ENCODE measurements around the gene IGFBP3. TPM values are rescaled to one million over a fixed set of nuclear protein-coding genes. Genes with fewer than 3 reads are reported as not detected.

IGFBP3 gene
- total and polyA plus RNA-seq, 2 of the 13 experiments (the other 11 are each of a cell fraction or from before 2014, with no cell fraction given), result 57.5 TPM; not detected in 1

DNA sequence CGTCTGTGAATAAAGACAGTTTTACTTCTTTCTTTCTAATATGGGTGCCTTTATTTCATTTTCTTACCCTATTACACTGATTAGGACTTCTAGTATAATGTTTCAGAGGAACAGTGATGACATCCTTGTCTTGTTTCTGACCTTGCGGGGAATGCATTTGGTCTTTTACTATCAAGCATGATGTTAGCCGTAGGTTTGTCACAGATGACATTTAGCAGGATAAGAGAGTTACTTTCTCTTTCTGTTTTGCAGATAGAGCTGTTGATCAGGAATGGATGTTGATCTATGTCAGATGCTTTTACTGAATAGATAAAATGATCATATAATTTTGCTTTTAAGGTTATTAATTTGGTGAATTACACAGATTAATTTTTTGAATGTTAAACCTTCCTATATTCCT is 6.6 kb upstream of the IGFBP3 start (continued):
- TF ChIP-seq, protein P1, sequence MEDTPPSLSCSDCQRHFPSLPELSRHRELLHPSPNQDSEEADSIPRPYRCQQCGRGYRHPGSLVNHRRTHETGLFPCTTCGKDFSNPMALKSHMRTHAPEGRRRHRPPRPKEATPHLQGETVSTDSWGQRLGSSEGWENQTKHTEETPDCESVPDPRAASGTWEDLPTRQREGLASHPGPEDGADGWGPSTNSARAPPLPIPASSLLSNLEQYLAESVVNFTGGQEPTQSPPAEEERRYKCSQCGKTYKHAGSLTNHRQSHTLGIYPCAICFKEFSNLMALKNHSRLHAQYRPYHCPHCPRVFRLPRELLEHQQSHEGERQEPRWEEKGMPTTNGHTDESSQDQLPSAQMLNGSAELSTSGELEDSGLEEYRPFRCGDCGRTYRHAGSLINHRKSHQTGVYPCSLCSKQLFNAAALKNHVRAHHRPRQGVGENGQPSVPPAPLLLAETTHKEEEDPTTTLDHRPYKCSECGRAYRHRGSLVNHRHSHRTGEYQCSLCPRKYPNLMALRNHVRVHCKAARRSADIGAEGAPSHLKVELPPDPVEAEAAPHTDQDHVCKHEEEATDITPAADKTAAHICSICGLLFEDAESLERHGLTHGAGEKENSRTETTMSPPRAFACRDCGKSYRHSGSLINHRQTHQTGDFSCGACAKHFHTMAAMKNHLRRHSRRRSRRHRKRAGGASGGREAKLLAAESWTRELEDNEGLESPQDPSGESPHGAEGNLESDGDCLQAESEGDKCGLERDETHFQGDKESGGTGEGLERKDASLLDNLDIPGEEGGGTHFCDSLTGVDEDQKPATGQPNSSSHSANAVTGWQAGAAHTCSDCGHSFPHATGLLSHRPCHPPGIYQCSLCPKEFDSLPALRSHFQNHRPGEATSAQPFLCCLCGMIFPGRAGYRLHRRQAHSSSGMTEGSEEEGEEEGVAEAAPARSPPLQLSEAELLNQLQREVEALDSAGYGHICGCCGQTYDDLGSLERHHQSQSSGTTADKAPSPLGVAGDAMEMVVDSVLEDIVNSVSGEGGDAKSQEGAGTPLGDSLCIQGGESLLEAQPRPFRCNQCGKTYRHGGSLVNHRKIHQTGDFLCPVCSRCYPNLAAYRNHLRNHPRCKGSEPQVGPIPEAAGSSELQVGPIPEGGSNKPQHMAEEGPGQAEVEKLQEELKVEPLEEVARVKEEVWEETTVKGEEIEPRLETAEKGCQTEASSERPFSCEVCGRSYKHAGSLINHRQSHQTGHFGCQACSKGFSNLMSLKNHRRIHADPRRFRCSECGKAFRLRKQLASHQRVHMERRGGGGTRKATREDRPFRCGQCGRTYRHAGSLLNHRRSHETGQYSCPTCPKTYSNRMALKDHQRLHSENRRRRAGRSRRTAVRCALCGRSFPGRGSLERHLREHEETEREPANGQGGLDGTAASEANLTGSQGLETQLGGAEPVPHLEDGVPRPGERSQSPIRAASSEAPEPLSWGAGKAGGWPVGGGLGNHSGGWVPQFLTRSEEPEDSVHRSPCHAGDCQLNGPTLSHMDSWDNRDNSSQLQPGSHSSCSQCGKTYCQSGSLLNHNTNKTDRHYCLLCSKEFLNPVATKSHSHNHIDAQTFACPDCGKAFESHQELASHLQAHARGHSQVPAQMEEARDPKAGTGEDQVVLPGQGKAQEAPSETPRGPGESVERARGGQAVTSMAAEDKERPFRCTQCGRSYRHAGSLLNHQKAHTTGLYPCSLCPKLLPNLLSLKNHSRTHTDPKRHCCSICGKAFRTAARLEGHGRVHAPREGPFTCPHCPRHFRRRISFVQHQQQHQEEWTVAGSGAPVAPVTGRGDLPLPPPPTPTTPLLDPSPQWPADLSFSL (CRISPR knock-in tag; IDR thresholded peaks at IDR 0.05), result no peak
- TF ChIP-seq IKZF4 (CRISPR knock-in tag; IDR thresholded peaks at IDR 0.05; ENCODE audit: borderline replicate concordance, low read depth, not compliant biosample characterization), result no peak
- no peak for TF ChIP-seq RAD21 (CRISPR knock-in tag; IDR thresholded peaks at IDR 0.05)
- TF ChIP-seq CEBPB (IDR thresholded peaks at IDR 0.05; ENCODE audit: borderline replicate concordance, low read depth, low read length), result no peak
- TF ChIP-seq PHF5A (CRISPR knock-in tag; IDR thresholded peaks at IDR 0.05; ENCODE audit: low read depth, unreplicated experiment), result no peak
- TF ChIP-seq MIER2 (CRISPR knock-in tag; IDR thresholded peaks at IDR 0.05), result no peak
- no peak for TF ChIP-seq ZNF703 (CRISPR knock-in tag; IDR thresholded peaks at IDR 0.05; ENCODE audit: borderline replicate concordance)

Measured in HepG2 (cell line).